Erythroblast (primary cell): Measurements from ENCODE around the gene YWHAH.

Source experiments
- DNase-seq, 2 experiments: peaks; one replicate each; lab custom pipeline; 2025; lab: John Stamatoyannopoulos, UW
- GATA1 ChIP-seq: IDR thresholded peaks from 2 replicates; pipeline ENCODE4 v1.6.1; 2011; ENCODE audit warnings: low read depth, mild to moderate bottlenecking, control low read depth, low read length, moderate library complexity
- POLR2A ChIP-seq: IDR thresholded peaks from 2 replicates; pipeline ENCODE4 v1.6.1; 2011; ENCODE audit warnings: mild to moderate bottlenecking, low read length

YWHAH gene

GRCh38 chr22:31998784-31999385, 54.5 kb downstream of the YWHAH start:
- TF ChIP-seq POLR2A (no peak), GATA1 (no peak)
- DNase-seq: no peak

GRCh38 chr22:32000181-32000580, 55.8 kb downstream of the YWHAH start:
- DNase-seq: no peak
- TF ChIP-seq POLR2A: no peak
- TF ChIP-seq GATA1: no peak

GRCh38 chr22:32005453-32005852, 61.1 kb downstream of the YWHAH start:
- TF ChIP-seq GATA1: no peak
- TF ChIP-seq POLR2A: no peak
- DNase-seq: no peak
